Thyroid gland (tissue), 4 donors: Measurements from ENCODE around the gene TMEM271. TPM values are rescaled to one million over a fixed set of nuclear protein-coding genes. Genes with fewer than 3 reads are reported as not detected.

Experiments used
- DNase-seq, 2 donors: peaks; one replicate each; pipeline ENCODE4 v3.0.0-alpha.2; 2019
- H3K27ac ChIP-seq, 3 donors: fragments of 200-600 bp; sonication (generic); 1 replicate in 2 of 3; 2 replicates in 1 of 3; pipeline ENCODE4 v1.5.1; 2016 to 2019; ENCODE audit warnings: mild to moderate bottlenecking in 1 of 3, moderate library complexity in 1 of 3
- H3K27me3 ChIP-seq: fragments of 200-600 bp; sonication (generic); one replicate; pipeline ENCODE4 v1.5.1; 2019
- H3K36me3 ChIP-seq, 2 donors: fragments of 200-600 bp; sonication (generic); one replicate each; pipeline ENCODE4 v1.5.1; 2016 to 2019
- H3K4me1 ChIP-seq, 2 donors: fragments of 200-600 bp; sonication (generic); one replicate each; pipeline ENCODE4 v1.5.1; 2017 to 2019
- H3K4me3 ChIP-seq, 3 donors: fragments of 200-600 bp; sonication (generic); replicated peaks in 1 of 3; 1 replicate in 2 of 3; 2 replicates in 1 of 3; pipeline ENCODE4 v1.5.1; 2016; ENCODE audit warnings: mild to moderate bottlenecking in 1 of 3
- H3K9me3 ChIP-seq: fragments of 200-600 bp; sonication (generic); one replicate; pipeline ENCODE4 v1.5.1; 2017
- POLR2A ChIP-seq, 2 donors: fragments of 450-650 bp; IDR thresholded peaks; one replicate each; pipeline ENCODE4 v1.6.1; 2017; ENCODE audit warnings: antibody characterized with exemption in 2 of 2, mild to moderate bottlenecking in 2 of 2, moderate library complexity in 1 of 2
- WGBS, 2 donors: methylation state at CpG; one replicate each; pipeline ENCODE4 v1.1.5; 2017; 5-methylcytosine and 5-hydroxymethylcytosine counted together
- intact Hi-C: fragments of 100-400 bp; cut with DNase I; formaldehyde crosslinking; loops from one replicate; pipeline ENCODE4 v1.15.1; 2023
- total RNA-seq, 4 donors: library from RNA; depleted of rRNA; stranded (reverse); fragments of >200 nt; gene quantifications; one replicate each; pipeline ENCODE4 v1.2.3, GENCODE V29; 2016
- TF ChIP-seq, protein P1 (sequence below), 6 experiments: fragments of 200-600 bp in 3 of 6; fragments of 450-650 bp in 3 of 6; sonication (generic) in 3 of 6; IDR thresholded peaks; one replicate each; pipeline ENCODE4 v1.5.1; 2016 to 2019; ENCODE audit warnings: antibody characterized with exemption in 6 of 6, mild to moderate bottlenecking in 2 of 6, inconsistent platforms in 1 of 6, moderate library complexity in 1 of 6

Gene TMEM271
- total RNA-seq, 4 donors from 2014 or later, result not detected

DNA sequence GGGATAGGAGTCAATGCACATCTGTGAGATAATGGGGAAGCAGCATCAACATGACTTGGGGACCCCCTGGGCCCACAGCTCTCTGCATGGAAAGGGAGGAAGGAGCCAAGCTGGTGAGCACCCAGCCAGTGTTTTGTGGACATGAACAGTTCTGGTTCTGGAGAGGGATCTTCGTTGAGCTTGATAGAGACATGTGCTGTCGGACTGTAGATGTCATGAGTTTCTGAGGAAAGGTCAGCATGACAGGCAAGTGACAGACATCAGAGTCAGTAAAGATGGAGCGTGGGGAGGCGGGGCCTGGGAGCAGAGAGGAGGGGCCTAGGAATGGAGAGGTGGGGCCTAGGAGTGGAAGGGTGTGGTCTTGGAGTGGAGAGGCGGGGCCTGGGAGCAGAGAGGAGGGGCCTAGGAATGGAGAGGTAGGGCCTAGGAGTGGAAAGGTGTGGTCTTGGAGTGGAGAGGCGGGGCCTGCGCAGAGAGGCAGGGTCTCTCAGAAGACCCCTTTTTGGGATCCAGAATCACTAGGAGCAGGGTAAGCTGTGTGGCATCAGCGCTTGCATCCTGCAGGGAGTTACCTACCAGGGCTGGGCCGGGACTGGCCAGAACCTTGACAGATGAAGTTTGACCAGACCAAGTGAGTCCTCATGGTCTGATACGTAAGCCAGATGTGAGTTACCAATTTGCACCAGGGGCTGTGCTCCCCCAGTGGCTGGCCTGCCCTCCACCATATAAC is 43.3 kb downstream of the TMEM271 start:
- Histone ChIP-seq H3K27me3 (no peaks in the 10 kb centered on the region), H3K27ac (no peak overlapping the region), H3K4me1 (no peaks in the 10 kb centered on the region), H3K9me3 (no peaks in the 10 kb centered on the region), H3K36me3 (peaks cover 17 to 45% of the 10 kb centered on the region in 2 donors), H3K4me3 (no peak overlapping the region)
- intact Hi-C loops, result no loop called here
- WGBS, 2 donors, result 96% methylated on average over 10 of the region's 10 CpGs
- DNase-seq, result no peak
- TF ChIP-seq POLR2A (IDR thresholded peaks at IDR 0.05), result no peak
- TF ChIP-seq, protein P1, sequence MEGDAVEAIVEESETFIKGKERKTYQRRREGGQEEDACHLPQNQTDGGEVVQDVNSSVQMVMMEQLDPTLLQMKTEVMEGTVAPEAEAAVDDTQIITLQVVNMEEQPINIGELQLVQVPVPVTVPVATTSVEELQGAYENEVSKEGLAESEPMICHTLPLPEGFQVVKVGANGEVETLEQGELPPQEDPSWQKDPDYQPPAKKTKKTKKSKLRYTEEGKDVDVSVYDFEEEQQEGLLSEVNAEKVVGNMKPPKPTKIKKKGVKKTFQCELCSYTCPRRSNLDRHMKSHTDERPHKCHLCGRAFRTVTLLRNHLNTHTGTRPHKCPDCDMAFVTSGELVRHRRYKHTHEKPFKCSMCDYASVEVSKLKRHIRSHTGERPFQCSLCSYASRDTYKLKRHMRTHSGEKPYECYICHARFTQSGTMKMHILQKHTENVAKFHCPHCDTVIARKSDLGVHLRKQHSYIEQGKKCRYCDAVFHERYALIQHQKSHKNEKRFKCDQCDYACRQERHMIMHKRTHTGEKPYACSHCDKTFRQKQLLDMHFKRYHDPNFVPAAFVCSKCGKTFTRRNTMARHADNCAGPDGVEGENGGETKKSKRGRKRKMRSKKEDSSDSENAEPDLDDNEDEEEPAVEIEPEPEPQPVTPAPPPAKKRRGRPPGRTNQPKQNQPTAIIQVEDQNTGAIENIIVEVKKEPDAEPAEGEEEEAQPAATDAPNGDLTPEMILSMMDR (IDR thresholded peaks at IDR 0.05), result no peak

DNA sequence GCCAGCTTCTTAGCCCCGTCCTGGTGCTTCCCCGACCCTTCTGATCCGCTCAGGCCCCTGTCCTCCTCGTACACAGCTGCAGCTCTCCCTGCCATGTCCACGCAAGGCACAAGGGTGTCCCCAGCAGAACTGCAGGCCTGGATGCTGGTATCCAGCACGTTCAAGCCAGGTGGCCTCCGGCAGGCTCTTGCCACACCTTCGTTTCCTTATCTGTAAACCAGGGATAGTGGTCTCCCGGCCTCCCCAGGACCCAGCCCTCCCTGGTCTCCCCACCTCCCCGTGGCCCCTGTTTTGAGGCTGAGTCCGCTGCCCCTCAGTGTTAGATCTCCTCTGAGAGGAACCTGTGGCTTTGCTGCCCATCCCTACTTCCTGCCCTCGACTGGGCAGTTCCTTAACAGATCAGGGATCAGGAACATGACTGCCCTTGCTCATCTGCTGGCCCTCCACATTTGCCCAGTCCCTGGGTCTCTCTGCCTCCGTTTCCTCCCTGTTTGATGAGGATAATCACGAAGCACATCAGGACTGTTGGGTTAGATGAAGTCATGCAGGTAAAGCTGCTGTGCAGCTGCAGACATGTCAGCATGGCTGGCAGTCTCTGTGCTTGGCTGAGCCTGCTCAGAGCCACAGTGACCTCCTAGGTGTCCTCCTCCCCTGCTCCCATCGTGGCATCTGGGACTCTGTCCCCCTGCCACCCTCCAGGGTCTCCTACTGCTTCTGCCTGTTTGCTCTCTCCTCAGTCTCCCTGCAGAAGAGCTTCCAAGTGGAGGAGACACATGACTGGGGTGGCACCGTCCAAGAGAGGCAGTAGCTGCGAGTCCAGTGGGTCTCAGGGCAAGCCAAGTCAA is 44.2 kb downstream of the TMEM271 start:
- Histone ChIP-seq H3K4me1 (no peaks in the 10 kb centered on the region), H3K9me3 (no peaks in the 10 kb centered on the region), H3K4me3 (no peak overlapping the region), H3K36me3 (peaks cover 22 to 47% of the 10 kb centered on the region in 2 donors), H3K27me3 (no peaks in the 10 kb centered on the region), H3K27ac (no peak overlapping the region)
- intact Hi-C loops, result no loop called here
- TF ChIP-seq, protein P1 (IDR thresholded peaks at IDR 0.05), result no peak
- no peak for TF ChIP-seq POLR2A (IDR thresholded peaks at IDR 0.05)
- no peak for DNase-seq
- WGBS, 2 donors, result 96 to 98% methylated on average over 15 to 17 of the region's 17 CpGs

DNA sequence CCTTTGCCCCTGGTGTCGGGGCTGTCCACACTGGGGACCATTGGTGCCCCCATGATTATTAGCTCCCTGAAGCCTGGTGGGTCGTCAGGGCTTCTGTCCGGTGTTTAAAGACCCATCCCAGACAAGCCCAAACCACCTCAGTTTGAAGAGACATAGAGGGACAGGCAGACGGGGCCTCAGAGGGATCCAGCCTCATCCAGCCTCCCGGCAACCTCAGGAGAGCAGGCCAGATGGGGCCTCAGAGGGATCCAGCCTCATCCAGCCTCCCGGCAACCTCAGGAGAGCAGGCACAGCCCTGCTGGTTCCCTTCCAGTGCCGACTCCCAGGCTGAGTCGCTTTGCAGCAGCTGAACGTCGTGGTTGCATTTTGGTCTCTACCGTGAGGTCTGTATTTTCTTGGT is 45.0 kb downstream of the TMEM271 start:
- Histone ChIP-seq H3K27ac (no peak overlapping the region), H3K4me3 (no peak overlapping the region), H3K4me1 (no peaks in the 10 kb centered on the region), H3K9me3 (no peaks in the 10 kb centered on the region), H3K36me3 (peaks cover 22 to 43% of the 10 kb centered on the region in 2 donors), H3K27me3 (no peaks in the 10 kb centered on the region)
- intact Hi-C loops, result no loop called here
- TF ChIP-seq POLR2A (IDR thresholded peaks at IDR 0.05), result no peak
- TF ChIP-seq, protein P1 (IDR thresholded peaks at IDR 0.05), result no peak
- WGBS, 2 donors, result 88 to 90% methylated on average over 11 of the region's 11 CpGs
- no peak for DNase-seq

DNA sequence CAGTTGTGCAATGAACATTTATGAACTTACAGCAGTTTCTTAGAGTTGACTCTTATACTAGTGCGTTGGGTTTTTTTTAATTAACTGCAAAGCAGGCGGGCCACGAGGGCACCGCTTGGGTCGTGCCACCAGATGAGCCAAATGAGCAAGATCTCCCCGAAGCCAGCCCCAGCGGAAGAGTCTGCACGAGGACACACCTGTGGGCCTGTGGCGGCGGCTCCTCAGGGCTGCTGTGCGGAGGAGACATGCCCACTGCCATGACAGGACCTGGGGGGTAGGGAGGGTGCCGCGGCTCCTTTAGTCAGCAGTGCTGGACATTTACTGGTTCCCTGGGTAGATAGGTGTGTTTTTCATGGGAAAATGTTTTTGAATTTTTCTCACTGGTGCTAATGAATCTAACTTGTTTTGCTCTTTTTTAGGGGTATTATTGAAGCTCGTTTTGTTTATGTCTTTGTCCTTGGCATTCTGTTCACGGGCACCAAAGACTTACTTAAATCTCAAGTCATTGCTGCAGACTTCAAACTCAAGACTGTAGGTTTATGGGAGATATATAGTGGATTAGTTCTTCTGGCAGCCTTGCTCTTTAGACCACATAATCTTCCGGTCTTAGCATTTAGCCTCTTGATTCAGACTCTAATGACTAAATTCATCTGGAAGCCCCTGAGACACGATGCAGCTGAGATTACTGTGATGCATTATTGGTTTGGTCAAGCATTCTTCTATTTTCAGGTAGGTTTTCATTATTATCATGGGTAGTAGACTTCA is 45.9 kb downstream of the TMEM271 start:
- Histone ChIP-seq H3K9me3 (no peaks in the 10 kb centered on the region), H3K27me3 (no peaks in the 10 kb centered on the region), H3K4me3 (no peak overlapping the region), H3K27ac (no peak overlapping the region), H3K36me3 (peaks cover 22 to 37% of the 10 kb centered on the region in 2 donors), H3K4me1 (no peaks in the 10 kb centered on the region)
- TF ChIP-seq POLR2A (IDR thresholded peaks at IDR 0.05), result no peak
- TF ChIP-seq, protein P1 (IDR thresholded peaks at IDR 0.05), result no peak
- intact Hi-C loops, result no loop called here
- 87 to 92% methylated on average over 17 of the region's 17 CpGs for WGBS, 2 donors
- no peak for DNase-seq
